ENCODE data around the gene FAM13C. TPM values are rescaled to one million over a fixed set of nuclear protein-coding genes. Genes with fewer than 3 reads are reported as not detected.

The FAM13C gene
- polyA plus RNA-seq, 1 of the 3 experiments (the other 2 are of a cell fraction), result 7.6 TPM

- CTCF ChIA-PET, result interaction anchor here (0.6 kb wide), 1 partner anchor 1134 kb away, joined by 3 read pairs; no protein-coding TSS in a partner anchor
- Histone ChIP-seq H3K36me3 (replicated peaks in 1 of 2; ENCODE audit: control insufficient read depth in 1 of 2, insufficient read depth in 2 of 2, low read length in 1 of 2) (peaks cover 0 to 3% of the 10 kb centered on the region in 2 experiments), H3K9me2 (no peaks in the 10 kb centered on the region), H4K20me1 (ENCODE audit: insufficient read depth) (no peaks in the 10 kb centered on the region), H3K79me2 (ENCODE audit: insufficient read depth) (no peaks in the 10 kb centered on the region), H3K4me1 (ENCODE audit: control insufficient read depth in 1 of 2, insufficient read depth in 2 of 2, low read depth in 1 of 2, low read length in 1 of 2) (no peaks in the 10 kb centered on the region), H2AFZ (ENCODE audit: low read depth) (no peak overlapping the region), H3K9ac (no peak overlapping the region), H3F3A (replicated peaks; ENCODE audit: insufficient read depth) (peaks cover 12% of the 10 kb centered on the region), H3K9me3 (peaks cover 19% of the 10 kb centered on the region), H3K27me3 (ENCODE audit: insufficient read depth) (no peaks in the 10 kb centered on the region), H3K4me3 (ENCODE audit: low read depth in 2 of 2, low read length in 1 of 2) (no peak overlapping the region), H3K27ac (ENCODE audit: low read depth in 2 of 2, low read length in 1 of 2) (no peak overlapping the region), H3K4me2 (no peak overlapping the region)
- no peak for TF ChIP-seq FOXJ3 (CRISPR knock-in tag; IDR thresholded peaks at IDR 0.05)
- TF ChIP-seq PBX3 (IDR thresholded peaks at IDR 0.05), result no peak
- no peak for TF ChIP-seq CTCF (IDR thresholded peaks at IDR 0.05)
- no peak for TF ChIP-seq SIN3A (IDR thresholded peaks at IDR 0.05; ENCODE audit: borderline replicate concordance, low read depth, low read length)
- no peak for TF ChIP-seq EP300 (IDR thresholded peaks at IDR 0.05; ENCODE audit: borderline replicate concordance in 1 of 2, low read depth in 1 of 2, low read length in 1 of 2)
- TF ChIP-seq FOSL2 (IDR thresholded peaks at IDR 0.05; ENCODE audit: borderline replicate concordance, low read depth), result no peak
- no peak for TF ChIP-seq RCOR1 (IDR thresholded peaks at IDR 0.05; ENCODE audit: low read length)
- TF ChIP-seq RFX5 (IDR thresholded peaks at IDR 0.05; ENCODE audit: low read length), result no peak
- no peak for TF ChIP-seq ZBTB33 (IDR thresholded peaks at IDR 0.05; ENCODE audit: borderline replicate concordance, low read depth)
- no peak for TF ChIP-seq RAD21 (IDR thresholded peaks at IDR 0.05; ENCODE audit: low read length)
- TF ChIP-seq MEF2A (IDR thresholded peaks at IDR 0.05; ENCODE audit: borderline replicate concordance, low read depth), result no peak
- TF ChIP-seq USF1 (IDR thresholded peaks at IDR 0.05; ENCODE audit: borderline replicate concordance, low read depth), result no peak
- TF ChIP-seq USF2 (IDR thresholded peaks at IDR 0.05; ENCODE audit: borderline replicate concordance, low read depth, low read length), result no peak
- TF ChIP-seq GABPA (IDR thresholded peaks at IDR 0.05; ENCODE audit: low read depth), result no peak
- no peak for TF ChIP-seq JUND (IDR thresholded peaks at IDR 0.05)
- no peak for TF ChIP-seq POLR2AphosphoS5 (IDR thresholded peaks at IDR 0.05; ENCODE audit: low read depth, low read length)
- no peak for TF ChIP-seq GATA2 (CRISPR knock-in tag; IDR thresholded peaks at IDR 0.05)
- TF ChIP-seq TEAD4 (IDR thresholded peaks at IDR 0.05; ENCODE audit: borderline replicate concordance, insufficient read depth), result no peak
- 47% methylated on average over 3 of the region's 3 CpGs for WGBS (ENCODE audit: low lambda C conversion rate)
- POLR2A ChIA-PET, result no interaction called here
- DNase-seq, result no peak
Observed at GRCh38 chr10:59405235-59405634, 42.9 kb upstream of the FAM13C start.
